NCI-H2081 (cell line): ENCODE results near the gene LIME1.
A peak's percentile ranks its signal among the peaks of the same experiment; 100 is the strongest.
"Not testable (repeated sequence)": the region's sequence is repeated elsewhere in the genome, so short reads cannot be mapped to it uniquely, and the experiment has no call there.

Experiments used
- DNase-seq, 2 experiments: peaks; one replicate each; lab custom pipeline; 2025; lab: John Stamatoyannopoulos, UW

The LIME1 gene

GRCh38 chr20:63708301-63709148, 27.9 kb upstream of the LIME1 start:
- DNase-seq: peak in 1 of 2 experiments; percentile 20

- DNase-seq: no peak
Measured at GRCh38 chr20:63709149-63709527, 27.3 kb upstream of the LIME1 start.

GRCh38 chr20:63711085-63711645, 25.3 kb upstream of the LIME1 start:
- DNase-seq: no peak

- no peak for DNase-seq
Measured at GRCh38 chr20:63712191-63712590, 24.3 kb upstream of the LIME1 start.

GRCh38 chr20:63714858-63715257, 21.6 kb upstream of the LIME1 start:
- DNase-seq: no peak

- no peak for DNase-seq
Measured at GRCh38 chr20:63718996-63719395, 17.5 kb upstream of the LIME1 start.

GRCh38 chr20:63722967-63723622, 13.4 kb upstream of the LIME1 start:
- not testable (repeated sequence) for DNase-seq

- DNase-seq: not testable (repeated sequence)
Measured at GRCh38 chr20:63730189-63730733, 6.2 kb upstream of the LIME1 start.

- DNase-seq: no peak
Measured at GRCh38 chr20:63731410-63731809, 5.1 kb upstream of the LIME1 start.

- no peak for DNase-seq
Measured at GRCh38 chr20:63732118-63733095, 4.1 kb upstream of the LIME1 start.

GRCh38 chr20:63733117-63733516, 3.3 kb upstream of the LIME1 start:
- DNase-seq: no peak

GRCh38 chr20:63733579-63734081, 2.8 kb upstream of the LIME1 start:
- no peak for DNase-seq

- no peak for DNase-seq
Measured at GRCh38 chr20:63734111-63734945, 2.1 kb upstream of the LIME1 start.

- DNase-seq: no peak
Measured at GRCh38 chr20:63734946-63735858, 1.3 kb upstream of the LIME1 start.

GRCh38 chr20:63736893-63737694, 630 bp downstream of the LIME1 start:
- DNase-seq: no peak

GRCh38 chr20:63737695-63737944, 1.2 kb downstream of the LIME1 start:
- DNase-seq: no peak

- no peak for DNase-seq
Measured at GRCh38 chr20:63737945-63738686, 1.7 kb downstream of the LIME1 start.

GRCh38 chr20:63738687-63739129, 2.2 kb downstream of the LIME1 start:
- DNase-seq: no peak
